SKM-1 (cell line): ENCODE measurements around the gene FRS3.
"Not testable (repeated sequence)": the region's sequence is repeated elsewhere in the genome, so short reads cannot be mapped to it uniquely, and the experiment has no call there.

Source experiments
- DNase-seq: peaks from one replicate; lab custom pipeline; 2025; ENCODE audit not compliant: unreplicated experiment; lab: John Stamatoyannopoulos, UW

Gene FRS3, protein sequence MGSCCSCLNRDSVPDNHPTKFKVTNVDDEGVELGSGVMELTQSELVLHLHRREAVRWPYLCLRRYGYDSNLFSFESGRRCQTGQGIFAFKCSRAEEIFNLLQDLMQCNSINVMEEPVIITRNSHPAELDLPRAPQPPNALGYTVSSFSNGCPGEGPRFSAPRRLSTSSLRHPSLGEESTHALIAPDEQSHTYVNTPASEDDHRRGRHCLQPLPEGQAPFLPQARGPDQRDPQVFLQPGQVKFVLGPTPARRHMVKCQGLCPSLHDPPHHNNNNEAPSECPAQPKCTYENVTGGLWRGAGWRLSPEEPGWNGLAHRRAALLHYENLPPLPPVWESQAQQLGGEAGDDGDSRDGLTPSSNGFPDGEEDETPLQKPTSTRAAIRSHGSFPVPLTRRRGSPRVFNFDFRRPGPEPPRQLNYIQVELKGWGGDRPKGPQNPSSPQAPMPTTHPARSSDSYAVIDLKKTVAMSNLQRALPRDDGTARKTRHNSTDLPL

DNA sequence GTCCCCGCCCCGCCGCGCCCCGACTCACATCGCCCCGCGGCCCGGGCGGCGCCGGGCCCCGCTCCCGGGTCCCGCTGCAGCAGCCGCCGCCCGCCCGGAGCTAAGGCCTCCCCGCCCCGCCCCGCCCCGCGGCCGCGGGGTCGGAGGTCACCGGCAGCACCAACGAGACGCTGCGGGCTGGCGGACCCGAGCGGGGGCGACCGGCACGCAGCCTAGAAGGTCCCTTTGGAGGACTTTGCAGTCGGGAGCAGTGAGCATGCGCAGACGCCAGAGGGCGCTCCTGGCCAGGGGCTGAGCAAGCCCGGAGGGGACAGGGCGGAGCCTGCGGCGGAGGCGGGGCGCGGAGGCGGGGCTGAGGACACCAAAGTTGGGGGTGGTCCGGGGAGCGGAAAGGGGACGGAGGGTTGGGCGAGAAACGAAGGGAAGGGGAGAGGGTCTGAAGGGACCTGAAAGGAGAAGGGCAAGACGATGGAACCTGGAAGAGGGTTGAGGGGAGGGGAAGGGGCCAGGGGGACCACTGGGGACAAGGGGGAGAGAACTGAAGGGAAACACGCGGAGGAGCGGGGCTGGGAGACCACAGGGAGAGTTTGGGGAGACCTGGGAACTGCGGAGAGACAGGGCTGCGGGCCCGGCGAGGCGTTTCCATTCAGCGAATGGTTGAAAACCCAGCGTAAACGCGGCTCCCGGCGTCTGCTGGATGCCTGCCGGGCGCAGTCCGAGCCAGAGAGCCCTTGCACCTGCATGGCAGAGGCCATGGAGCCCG lies at the start of gene FRS3:
TSS of gene FRS3 (minus strand) at position 113 of the 763 bp plus-strand sequence. CDS start 2,913 bp downstream, outside the sequence.
- peak; percentile 84 for DNase-seq

DNA sequence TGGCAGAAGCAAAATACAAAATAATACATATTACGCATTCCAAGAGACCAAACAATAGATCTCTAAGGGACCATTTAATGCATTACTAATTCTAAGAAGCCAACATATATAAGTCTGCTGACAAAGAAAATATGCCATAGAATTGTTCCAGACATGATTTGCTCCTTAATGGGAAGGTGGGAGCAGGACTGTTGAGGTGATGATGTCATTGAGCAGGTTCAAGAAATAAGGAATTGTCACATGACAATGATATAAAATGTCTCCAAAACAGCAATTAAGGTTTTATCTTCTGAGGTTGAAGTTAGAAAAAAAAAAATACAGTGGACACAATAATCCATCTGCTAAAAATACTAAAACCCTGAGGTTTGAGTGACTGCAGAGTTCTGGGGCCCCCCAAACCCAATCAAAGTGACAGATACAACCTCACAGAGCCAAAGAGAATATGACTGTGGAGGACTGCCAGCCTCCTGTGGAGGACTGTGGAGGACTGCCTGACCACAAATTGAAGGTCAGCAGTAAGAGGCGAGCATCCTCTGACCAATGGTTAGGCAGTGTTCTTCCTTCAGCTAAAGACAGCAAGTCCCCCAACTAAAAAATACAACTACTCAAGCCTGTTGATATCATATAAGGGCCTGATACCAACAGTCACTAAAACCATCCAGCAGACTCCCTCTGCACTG lies 46.8 kb upstream of the FRS3 start:
- no peak for DNase-seq

DNA sequence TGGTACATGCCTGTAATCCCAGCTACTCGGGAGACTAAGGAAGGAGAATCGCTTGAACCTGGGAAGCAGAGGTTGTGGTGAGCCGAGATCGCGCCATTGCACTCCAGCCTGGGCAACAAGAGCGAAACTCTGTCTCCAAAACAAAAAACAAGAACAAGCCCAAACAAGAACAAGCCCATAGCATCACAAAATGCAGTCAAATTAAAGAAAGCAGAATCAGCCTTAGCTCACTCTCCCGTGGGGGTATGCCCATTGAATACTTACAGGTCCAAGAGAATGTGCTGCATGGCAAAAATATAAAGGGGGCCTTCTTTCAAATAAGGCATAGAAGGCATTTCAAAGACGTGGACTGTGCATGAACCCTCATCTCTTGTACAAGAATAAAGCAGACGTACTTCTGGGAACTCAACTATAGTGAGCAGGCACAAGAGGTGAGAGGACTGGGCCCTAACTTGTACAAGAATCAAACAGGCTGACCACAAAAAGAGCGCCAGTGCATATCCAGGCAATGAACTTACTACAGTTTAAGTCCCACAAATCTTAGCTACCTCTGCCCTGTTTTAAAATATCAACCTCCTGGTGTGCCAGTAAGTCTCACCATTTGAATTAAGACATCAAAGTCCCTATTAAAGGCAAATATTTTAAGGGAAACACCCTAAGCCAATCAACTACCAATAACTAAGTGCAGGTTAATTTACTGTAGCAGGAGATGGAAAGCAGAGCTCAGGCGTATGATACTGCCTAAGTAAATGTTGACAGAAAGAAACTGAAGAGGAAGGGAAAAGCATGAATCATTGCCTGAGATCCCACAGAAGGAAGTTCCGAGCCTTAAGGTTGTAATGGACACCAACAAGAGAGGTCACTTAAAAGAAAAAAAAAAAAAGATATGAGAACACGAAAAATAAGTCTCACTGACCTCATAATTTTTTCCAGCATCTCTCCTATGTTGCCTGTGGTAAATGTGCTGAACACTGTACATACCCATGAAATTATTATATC lies 45.2 kb upstream of the FRS3 start:
- no peak for DNase-seq

DNA sequence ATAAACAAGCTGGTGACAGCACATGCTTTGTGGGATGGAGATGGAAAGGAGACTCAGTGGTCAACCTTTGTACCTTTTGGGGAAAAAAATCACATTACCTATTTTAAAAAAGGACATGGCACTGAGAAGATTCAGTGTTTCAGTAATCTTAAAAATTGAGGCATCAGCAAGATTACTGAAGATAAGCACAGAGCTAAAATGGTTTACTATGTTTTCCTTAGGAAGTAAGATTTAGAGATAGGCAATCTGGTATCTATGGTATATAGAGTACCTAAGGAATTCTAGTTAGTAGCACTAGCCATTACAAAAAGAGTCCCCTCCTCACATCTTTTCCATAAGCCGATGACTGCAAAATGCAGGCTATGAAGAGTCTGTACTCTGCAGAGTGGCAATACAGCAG lies 43.5 kb upstream of the FRS3 start:
- no peak for DNase-seq

DNA sequence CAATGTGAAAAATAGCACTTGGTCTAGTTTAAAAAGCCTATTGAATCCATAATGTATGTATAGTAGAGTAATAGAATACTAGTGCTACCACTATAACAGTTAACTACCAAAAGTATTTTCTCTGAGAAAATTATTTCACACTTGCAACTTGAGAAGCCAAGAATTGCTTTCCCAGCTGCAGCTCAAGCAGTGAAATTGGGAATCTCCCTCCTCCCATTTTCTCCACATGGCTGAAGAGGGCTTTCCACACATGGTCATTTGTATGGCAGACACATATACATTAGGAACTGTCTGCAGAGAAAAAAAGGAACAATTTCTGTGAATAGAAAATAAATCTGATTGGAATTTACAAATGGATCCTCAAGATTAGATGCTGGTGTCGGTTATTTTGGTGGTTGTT lies 42.3 kb upstream of the FRS3 start:
- DNase-seq: no peak

DNA sequence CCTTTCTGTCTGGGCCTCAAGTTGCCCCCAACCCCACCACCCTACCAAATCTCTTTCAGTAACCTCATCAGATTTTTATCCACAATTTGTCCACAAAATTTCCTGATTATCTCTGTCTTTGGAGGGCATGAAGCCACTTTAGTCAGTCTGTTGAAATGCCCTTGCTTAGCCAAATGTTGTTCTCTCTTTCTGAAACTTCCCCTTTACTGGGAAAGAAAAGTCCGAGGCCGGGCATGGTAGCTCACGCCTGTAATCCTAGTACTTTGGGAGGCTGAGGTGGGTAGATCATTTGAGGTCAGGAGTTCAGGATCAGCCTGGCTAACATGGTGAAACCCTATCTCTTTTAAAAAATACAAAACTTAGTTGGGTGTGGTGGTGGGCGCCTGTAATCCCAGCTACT lies 41.6 kb upstream of the FRS3 start:
- DNase-seq: no peak

DNA sequence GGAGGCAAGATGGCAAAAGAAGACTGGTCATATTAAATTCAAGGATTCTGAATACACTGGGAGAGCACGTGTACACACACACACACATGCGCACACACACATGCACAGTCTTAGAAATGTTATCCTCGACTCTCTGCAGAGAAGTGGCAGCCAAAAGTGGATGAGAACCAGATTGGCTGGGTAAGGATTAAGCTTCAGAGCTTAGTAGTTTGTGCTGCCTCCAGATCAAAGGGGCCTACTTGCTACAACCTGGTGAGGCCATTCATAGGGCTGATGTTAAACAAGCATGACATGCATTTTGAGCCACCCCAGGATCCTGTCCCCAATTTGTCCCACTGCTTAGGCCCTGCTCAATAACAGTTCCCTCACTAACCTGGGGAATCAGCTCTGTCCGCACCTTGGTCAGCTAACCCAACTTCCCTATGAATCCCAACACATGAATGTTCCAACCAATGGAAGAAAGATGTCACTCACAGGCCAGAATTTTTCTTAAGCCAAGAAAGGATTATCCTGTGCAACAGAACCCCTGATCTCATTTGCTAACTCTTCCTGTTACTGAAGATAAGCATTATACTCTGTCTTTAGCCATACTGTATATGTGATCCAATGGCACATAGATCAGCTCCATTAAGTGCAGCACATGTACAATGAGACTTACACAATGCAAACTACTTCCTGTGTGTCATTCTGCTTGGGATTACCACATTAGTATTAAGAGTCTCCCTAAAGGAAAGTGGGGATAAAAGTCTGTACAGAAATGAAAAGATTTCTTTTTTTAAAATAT lies 38.8 kb upstream of the FRS3 start:
- DNase-seq: no peak

DNA sequence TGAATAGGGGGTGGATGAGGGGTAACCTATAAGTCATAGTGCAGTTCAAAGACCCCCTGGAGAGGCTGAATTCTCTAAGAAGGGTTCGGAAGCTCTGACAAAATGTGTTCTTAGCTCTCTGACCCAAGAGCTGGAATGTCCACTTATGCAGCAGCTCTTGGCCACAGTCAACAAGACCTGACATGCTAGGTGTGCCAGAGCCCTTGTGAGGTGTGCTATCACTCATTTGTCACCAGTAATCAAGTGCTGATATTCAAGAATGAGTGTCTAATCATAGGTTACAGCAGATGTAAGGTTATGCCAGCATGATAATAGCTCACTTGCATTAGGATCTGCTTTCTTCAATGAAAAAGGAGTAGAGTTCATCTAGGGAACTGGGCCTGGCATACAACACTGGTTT lies 35.9 kb upstream of the FRS3 start:
- DNase-seq: no peak

DNA sequence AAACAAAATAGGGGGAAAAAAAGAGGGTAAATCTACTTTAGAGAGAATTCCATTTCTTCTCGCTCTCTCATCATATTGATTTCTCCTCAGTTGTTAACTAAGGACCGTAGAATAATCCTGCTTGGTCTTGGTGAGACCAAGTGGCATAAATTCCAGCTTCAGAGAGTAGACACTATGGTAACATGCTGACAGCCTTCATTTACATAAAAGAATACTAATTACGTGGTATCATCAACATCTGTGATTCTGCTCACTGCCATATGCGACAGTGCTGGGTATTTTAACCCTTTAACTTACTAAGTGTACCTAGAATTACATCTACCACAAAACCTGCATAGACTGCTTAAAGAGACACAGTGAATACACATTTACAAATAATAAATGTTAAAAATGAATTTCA lies 34.9 kb upstream of the FRS3 start:
- no peak for DNase-seq

DNA sequence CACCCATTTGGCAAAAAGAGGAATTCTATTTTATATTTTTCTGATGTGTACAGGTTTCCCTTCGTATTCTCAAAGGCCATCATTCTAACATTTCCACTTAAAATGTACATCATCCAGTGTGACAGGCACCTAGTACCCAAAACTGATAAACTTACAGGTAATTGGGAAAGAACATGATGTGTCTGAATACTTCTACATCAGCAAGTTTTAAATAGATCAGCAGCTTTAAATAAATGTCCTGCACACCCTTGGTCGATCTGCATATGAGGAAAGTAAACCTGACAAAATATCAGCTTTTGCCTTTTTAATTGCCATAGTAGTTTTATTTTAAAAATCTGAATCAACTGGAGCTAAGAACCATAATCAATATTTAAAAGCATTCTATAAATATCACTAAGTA lies 34.3 kb upstream of the FRS3 start:
- DNase-seq: no peak

DNA sequence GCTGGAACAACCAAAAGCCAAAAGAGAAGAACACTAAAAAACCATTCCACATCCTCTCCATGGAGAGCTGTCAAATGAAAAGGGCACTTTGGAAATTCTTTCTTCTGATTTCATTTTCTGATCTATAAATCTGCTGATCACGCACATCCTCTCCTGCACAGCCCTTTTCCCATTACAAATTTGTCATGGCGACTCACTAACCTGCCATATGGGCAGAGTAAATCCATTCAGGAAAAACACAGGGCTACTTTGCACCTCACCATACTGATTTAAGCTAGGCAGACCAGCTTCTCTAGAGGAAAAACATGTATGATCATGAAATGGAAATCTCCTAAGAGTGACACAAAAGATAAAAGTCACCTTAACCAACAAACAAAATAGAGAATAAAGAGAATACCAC lies 33.8 kb upstream of the FRS3 start:
- no peak for DNase-seq

DNA sequence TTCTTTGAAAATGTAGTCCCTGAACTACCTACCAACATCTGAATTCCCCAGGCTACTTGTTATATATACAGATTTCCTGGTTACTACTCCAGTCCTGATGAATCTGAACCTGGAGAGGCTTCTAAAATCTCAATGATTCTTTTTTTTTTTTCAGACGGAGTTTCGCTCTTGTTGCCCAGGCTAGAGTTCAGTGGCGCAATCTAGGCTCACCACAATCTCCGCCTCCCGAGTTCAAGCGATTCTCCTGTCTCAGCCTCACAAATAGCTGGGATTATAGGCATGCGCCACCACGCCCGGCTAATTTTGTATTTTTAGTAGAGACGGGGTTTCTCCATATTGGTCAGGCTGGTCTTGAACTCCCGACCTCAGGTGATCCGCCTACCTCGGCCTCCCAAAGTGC lies 32.2 kb upstream of the FRS3 start:
- DNase-seq: not testable (repeated sequence)

DNA sequence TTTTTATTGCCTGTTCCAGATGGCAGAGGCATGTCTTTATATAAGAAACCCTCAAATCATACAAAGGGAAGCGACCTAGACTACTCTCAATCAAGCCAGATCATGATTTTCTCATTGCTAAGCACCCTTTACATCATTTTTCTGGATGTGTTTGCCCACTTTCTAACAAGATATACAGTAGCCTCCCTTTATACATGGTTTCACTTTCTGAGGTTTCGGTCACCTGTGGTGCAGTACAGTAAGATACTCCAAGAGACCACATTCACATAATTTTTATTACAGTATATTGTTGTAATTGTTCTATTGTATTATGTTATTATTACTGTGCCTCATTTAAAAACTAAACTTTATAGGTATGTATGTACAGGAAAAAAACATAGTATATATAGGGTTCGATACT lies 31.4 kb upstream of the FRS3 start:
- DNase-seq: no peak

DNA sequence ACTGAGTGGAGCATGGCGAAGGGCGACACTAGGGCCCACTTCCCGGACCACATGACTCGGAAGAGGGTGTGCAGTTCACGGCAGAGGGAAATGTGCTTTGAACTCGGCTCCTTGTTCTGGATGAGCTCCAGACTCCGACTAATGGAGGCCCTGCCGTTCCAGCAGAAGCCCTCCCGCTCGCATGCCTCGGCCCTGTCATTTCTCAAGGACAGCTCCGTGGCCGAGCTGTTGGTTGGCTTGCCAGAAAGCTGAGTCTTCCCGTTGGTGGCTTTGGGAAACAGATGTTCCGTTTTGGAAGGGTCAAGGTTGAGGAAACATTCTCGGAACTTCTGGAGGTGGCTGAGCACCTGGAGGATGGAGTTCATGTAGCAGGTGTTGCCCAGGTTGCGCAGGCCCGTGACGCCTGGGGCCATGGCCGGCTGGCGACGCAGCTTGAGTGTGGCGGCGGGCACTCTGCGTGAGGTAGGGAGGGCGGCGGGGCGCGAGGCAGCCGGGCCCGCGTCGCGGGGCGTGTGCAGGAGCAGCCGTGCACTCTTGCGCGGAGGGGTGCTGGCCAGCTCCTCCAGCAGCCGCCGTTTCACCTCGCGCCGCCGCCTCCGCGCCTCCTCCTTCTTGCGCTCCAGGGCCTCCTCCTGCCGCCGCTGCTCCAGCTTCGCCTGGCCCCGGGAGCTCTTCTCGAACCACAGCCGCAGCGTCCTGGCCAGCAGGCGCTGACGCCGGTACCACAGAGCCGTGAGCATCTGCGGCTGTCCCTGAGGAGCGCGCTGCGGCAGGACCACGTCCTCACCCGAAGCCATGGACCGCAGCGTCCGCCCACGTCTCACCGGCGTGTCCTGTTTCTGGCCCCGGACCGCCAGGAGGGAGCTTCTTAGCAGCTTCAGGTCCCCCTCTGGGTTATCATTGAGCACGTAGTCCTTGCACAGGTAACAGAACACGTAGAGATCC lies 26.4 kb upstream of the FRS3 start:
- no peak for DNase-seq

DNA sequence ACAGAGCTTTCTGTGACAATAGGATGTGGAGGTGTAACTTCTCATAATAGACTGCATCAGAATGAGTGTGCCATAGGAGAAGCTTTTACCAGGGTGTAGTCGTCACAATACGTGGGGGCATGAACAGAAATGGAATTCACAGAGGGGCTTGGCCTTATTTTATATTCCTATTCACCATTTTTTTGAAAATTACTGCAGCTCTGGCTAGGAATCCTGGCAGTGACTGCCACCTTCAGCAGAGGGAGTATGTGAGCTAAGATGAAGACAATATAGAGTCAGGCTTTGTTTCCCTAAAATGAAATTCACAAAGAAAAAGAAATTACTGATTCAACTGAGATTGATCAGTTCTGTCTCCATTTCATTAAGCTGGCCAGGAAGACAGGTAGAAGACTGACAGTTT lies 21.7 kb upstream of the FRS3 start:
- DNase-seq: no peak

DNA sequence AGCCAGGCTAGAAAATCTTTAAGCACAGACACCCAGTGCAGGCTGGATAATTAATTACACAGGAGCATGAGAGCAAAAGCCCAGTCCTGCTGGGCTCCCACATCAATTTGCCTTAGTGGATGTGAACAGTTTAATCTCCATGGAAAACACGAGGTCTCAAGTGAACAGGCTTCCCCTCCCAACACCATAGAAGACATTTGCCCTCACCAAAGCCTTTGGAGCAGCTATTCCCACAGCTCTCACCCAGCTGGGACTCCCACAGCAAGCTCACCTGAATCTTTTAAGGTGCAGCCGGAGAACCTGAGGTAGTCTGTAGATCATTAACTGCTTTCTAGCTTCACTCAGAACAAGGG lies 19.8 kb upstream of the FRS3 start:
- DNase-seq: no peak

DNA sequence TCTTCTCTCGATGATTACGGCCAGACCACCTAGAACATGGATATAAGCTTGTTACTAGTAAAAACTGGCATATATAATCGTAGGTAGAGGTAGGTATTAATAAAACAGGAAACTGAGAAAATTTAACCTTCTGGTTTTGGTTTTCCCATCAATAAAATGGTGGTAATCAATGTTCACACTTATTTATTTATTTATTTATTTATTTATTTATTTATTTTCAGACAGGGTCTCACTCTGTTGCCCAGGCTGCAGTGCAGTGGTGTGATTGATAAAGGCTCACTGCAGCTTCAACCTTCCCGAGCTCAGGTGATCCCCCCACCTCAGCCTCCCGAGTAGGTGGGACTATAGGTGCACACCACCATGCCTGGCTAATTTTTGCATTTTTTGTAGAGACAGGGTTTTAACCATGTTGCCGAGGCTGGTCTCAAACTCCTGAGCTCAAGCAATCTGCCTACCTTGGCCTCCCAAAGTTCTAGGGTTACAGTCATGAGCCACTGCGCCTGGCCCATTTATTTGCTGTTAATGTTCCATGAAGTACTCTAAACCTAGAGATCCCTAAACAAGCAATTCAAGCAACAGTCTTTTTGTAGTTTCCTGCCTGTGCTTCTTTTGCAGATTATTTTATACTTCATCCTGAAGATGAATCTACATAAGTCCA lies 19.3 kb upstream of the FRS3 start:
- no peak for DNase-seq

DNA sequence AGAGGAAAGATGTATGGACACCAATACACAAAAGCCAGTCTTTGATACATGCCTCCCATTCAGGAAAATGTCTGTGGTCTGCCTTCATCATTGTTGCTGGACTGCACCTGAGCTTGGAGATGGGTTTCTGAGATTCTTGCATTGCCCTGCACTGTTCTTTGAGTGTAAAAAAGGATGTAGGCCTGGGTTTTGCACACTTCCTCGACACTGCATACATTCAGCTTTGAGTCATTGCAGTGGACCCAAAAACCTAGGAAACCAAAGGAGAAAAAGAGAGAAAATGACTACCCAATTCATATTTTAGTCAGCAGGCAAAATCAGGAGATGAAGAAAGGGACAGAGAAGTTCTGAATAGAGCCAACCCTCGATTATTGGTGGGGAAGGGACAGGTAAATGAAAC lies 16.8 kb upstream of the FRS3 start:
- DNase-seq: no peak
